Lower leg skin (tissue), 3 donors: ENCODE results near the gene POLR2E.

ENCODE experiments used
- POLR2A ChIP-seq, 2 donors: fragments of 450-650 bp; IDR thresholded peaks; one replicate each; pipeline ENCODE4 v1.6.1; 2016 to 2017; ENCODE audit warnings: antibody characterized with exemption in 2 of 2, mild to moderate bottlenecking in 1 of 2, moderate library complexity in 1 of 2
- TF ChIP-seq, protein P1 (sequence below), 3 donors: fragments of 450-650 bp; IDR thresholded peaks; one replicate each; pipeline ENCODE4 v1.5.1; 2016; ENCODE audit warnings: antibody characterized with exemption in 3 of 3, mild to moderate bottlenecking in 3 of 3, moderate library complexity in 2 of 3

DNA sequence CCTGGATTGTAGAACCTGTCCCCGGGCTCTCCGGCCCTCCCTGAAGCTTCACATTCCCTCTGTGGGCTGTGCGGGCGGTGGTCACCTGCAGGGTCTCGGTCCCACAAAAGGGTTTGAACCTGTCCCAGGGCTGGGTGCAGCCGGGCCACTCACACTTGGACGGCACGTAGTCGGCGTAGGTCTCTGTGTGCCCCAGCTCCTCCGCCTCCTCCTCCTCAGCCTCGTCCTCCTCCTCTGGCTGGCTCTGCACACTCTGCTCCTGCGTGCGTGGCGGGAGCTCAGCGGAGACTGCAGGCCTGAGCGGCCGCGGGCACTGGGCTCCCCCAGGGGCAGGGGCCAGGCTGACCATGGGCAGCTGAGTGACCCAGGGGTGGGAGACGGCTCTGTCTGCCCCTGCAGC is 28.2 kb upstream of the POLR2E start:
- no peak for TF ChIP-seq POLR2A (IDR thresholded peaks at IDR 0.05)
- TF ChIP-seq, protein P1, sequence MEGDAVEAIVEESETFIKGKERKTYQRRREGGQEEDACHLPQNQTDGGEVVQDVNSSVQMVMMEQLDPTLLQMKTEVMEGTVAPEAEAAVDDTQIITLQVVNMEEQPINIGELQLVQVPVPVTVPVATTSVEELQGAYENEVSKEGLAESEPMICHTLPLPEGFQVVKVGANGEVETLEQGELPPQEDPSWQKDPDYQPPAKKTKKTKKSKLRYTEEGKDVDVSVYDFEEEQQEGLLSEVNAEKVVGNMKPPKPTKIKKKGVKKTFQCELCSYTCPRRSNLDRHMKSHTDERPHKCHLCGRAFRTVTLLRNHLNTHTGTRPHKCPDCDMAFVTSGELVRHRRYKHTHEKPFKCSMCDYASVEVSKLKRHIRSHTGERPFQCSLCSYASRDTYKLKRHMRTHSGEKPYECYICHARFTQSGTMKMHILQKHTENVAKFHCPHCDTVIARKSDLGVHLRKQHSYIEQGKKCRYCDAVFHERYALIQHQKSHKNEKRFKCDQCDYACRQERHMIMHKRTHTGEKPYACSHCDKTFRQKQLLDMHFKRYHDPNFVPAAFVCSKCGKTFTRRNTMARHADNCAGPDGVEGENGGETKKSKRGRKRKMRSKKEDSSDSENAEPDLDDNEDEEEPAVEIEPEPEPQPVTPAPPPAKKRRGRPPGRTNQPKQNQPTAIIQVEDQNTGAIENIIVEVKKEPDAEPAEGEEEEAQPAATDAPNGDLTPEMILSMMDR (IDR thresholded peaks at IDR 0.05) = no peak
